HG02588 (cell line): ENCODE results near the gene SHROOM1.

Source experiments
- ATAC-seq: cut with Tn5 transposase; IDR thresholded peaks from one replicate; pipeline ENCODE4 v1.9.1; 2021; ENCODE audit warnings: mild to moderate bottlenecking, moderate library complexity; ENCODE audit not compliant: unreplicated experiment

Gene SHROOM1

GRCh38 chr5:132853323-132853722 lies 22.9 kb upstream of the SHROOM1 start:
- no peak for ATAC-seq

- no peak for ATAC-seq
Measured at GRCh38 chr5:132850066-132850465, 19.6 kb upstream of the SHROOM1 start.

- no peak for ATAC-seq
Measured at GRCh38 chr5:132849347-132849746, 18.9 kb upstream of the SHROOM1 start.

- ATAC-seq = no peak
Measured at GRCh38 chr5:132848270-132848669, 17.8 kb upstream of the SHROOM1 start.

GRCh38 chr5:132841305-132841704 lies 10.9 kb upstream of the SHROOM1 start:
- no peak for ATAC-seq

GRCh38 chr5:132840896-132841295 lies 10.4 kb upstream of the SHROOM1 start:
- ATAC-seq = no peak

- ATAC-seq = no peak
Measured at GRCh38 chr5:132840313-132840712, 9.9 kb upstream of the SHROOM1 start.

GRCh38 chr5:132839426-132840301 lies 9.2 kb upstream of the SHROOM1 start:
- no peak for ATAC-seq

- ATAC-seq = no peak
Measured at GRCh38 chr5:132838516-132839282, 8.3 kb upstream of the SHROOM1 start.

- no peak for ATAC-seq
Measured at GRCh38 chr5:132837868-132838267, 7.4 kb upstream of the SHROOM1 start.

- ATAC-seq = no peak
Measured at GRCh38 chr5:132836852-132837251, 6.4 kb upstream of the SHROOM1 start.

- ATAC-seq = no peak
Measured at GRCh38 chr5:132834057-132834456, 3.6 kb upstream of the SHROOM1 start.

- no peak for ATAC-seq
Measured at GRCh38 chr5:132832612-132833011, 2.2 kb upstream of the SHROOM1 start.

- no peak for ATAC-seq
Measured at GRCh38 chr5:132831095-132831860, 831 bp upstream of the SHROOM1 start.

GRCh38 chr5:132829742-132830435 lies 558 bp downstream of the SHROOM1 start:
- ATAC-seq = peak; percentile 73

- ATAC-seq = no peak
Measured at GRCh38 chr5:132828846-132829494, 1.5 kb downstream of the SHROOM1 start.

- ATAC-seq = no peak
Measured at GRCh38 chr5:132827943-132828673, 2.3 kb downstream of the SHROOM1 start.

- no peak for ATAC-seq
Measured at GRCh38 chr5:132826424-132827082, 3.9 kb downstream of the SHROOM1 start.

- ATAC-seq = no peak
Measured at GRCh38 chr5:132825834-132826391, 4.5 kb downstream of the SHROOM1 start.
